ENCODE data around the gene LBHD1.
A peak's percentile ranks its signal among the peaks of the same experiment; 100 is the strongest.
"Not testable (repeated sequence)": the region's sequence is repeated elsewhere in the genome, so short reads cannot be mapped to it uniquely, and the experiment has no call there.

The LBHD1 gene

GRCh38 chr11:62671608-62672389 is at the start of gene LBHD1, which contains the start of gene UQCC3:
Gene LBHD1, minus strand, starts transcription at chr11:62672267. Its CDS starts 2,236 bp downstream, at chr11:62670031.
Gene UQCC3, plus strand, starts transcription at chr11:62671673. Its CDS starts 73 bp downstream, at chr11:62671746.
- DNase-seq (ENCODE audit: low read depth in 1 of 2, low spot score in 1 of 2), result peak; percentile 56 to 70

GRCh38 chr11:62719302-62719978 is 47.4 kb upstream of the LBHD1 start:
- DNase-seq (ENCODE audit: low read depth in 1 of 2, low spot score in 1 of 2), result no peak

- no peak for DNase-seq (ENCODE audit: low read depth in 1 of 2, low spot score in 1 of 2)
These were observed 44.7 kb upstream of the LBHD1 start for GRCh38 chr11:62716816-62717215.

GRCh38 chr11:62716206-62716605 is 44.1 kb upstream of the LBHD1 start:
- no peak for DNase-seq (ENCODE audit: low read depth in 1 of 2, low spot score in 1 of 2)

GRCh38 chr11:62715150-62716130 is 43.4 kb upstream of the LBHD1 start:
- no peak for DNase-seq (ENCODE audit: low read depth in 1 of 2, low spot score in 1 of 2)

- no peak for DNase-seq (ENCODE audit: low read depth in 1 of 2, low spot score in 1 of 2)
These were observed 41.3 kb upstream of the LBHD1 start for GRCh38 chr11:62713343-62713742.

GRCh38 chr11:62712861-62713260 is 40.8 kb upstream of the LBHD1 start:
- no peak for DNase-seq (ENCODE audit: low read depth in 1 of 2, low spot score in 1 of 2)

- no peak for DNase-seq (ENCODE audit: low read depth in 1 of 2, low spot score in 1 of 2)
These were observed 40.3 kb upstream of the LBHD1 start for GRCh38 chr11:62712276-62712812.

- peak in 1 of 2 donors; percentile 16 for DNase-seq (ENCODE audit: low read depth in 1 of 2, low spot score in 1 of 2)
These were observed 37.9 kb upstream of the LBHD1 start for GRCh38 chr11:62710001-62710345.

GRCh38 chr11:62709247-62710000 is 37.4 kb upstream of the LBHD1 start:
- DNase-seq (ENCODE audit: low read depth in 1 of 2, low spot score in 1 of 2), result peak; percentile 86 to 97

GRCh38 chr11:62708793-62709192 is 36.7 kb upstream of the LBHD1 start:
- DNase-seq (ENCODE audit: low read depth in 1 of 2, low spot score in 1 of 2), result peak in 1 of 2 donors; percentile 13

GRCh38 chr11:62708392-62708791 is 36.3 kb upstream of the LBHD1 start:
- no peak for DNase-seq (ENCODE audit: low read depth in 1 of 2, low spot score in 1 of 2)

- DNase-seq (ENCODE audit: low read depth in 1 of 2, low spot score in 1 of 2), result no peak
These were observed 35.3 kb upstream of the LBHD1 start, which contains the start of the genes BSCL2 and GNG3 for GRCh38 chr11:62707277-62707861. Gene BSCL2, minus strand, starts transcription at chr11:62707424. Its CDS starts 229 bp downstream, at chr11:62707195. Gene GNG3, plus strand, starts transcription at chr11:62707676. Its CDS starts 620 bp downstream, at chr11:62708296.

GRCh38 chr11:62706850-62707247 is 34.8 kb upstream of the LBHD1 start:
- no peak for DNase-seq (ENCODE audit: low read depth in 1 of 2, low spot score in 1 of 2)

- DNase-seq (ENCODE audit: low read depth in 1 of 2, low spot score in 1 of 2), result peak; percentile 88 to 91
These were observed 34.1 kb upstream of the LBHD1 start for GRCh38 chr11:62705880-62706849.

GRCh38 chr11:62705413-62705812 is 33.3 kb upstream of the LBHD1 start:
- no peak for DNase-seq (ENCODE audit: low read depth in 1 of 2, low spot score in 1 of 2)

GRCh38 chr11:62703921-62704320 is 31.9 kb upstream of the LBHD1 start:
- DNase-seq (ENCODE audit: low read depth in 1 of 2, low spot score in 1 of 2), result not testable (repeated sequence)

GRCh38 chr11:62702246-62702645 is 30.2 kb upstream of the LBHD1 start:
- no peak for DNase-seq (ENCODE audit: low read depth in 1 of 2, low spot score in 1 of 2)

Measured in activated CD4-positive, alpha-beta T cell treated with anti-CD3 and anti-CD28 coated beads, Interleukin-2, amount 50 U/mL, for 24 hours (primary cell).